ENCODE measurements around the gene CDC73.
"Not testable (repeated sequence)": the region's sequence is repeated elsewhere in the genome, so short reads cannot be mapped to it uniquely, and the experiment has no call there.

CDC73 gene

GRCh38 chr1:193288548-193289080 lies 166.8 kb downstream of the CDC73 start:
- not testable (repeated sequence) for DNase-seq (ENCODE audit: low spot score)

- DNase-seq (ENCODE audit: low spot score), result no peak
Observed at GRCh38 chr1:193293726-193294125, 171.9 kb downstream of the CDC73 start.

- DNase-seq (ENCODE audit: low spot score), result no peak
Observed at GRCh38 chr1:193299038-193299437, 177.2 kb downstream of the CDC73 start.

GRCh38 chr1:193301746-193302145 lies 179.9 kb downstream of the CDC73 start:
- DNase-seq (ENCODE audit: low spot score), result no peak

- DNase-seq (ENCODE audit: low spot score), result no peak
Observed at GRCh38 chr1:193303849-193304248, 182.0 kb downstream of the CDC73 start.
